T-helper 1 cell treated with Interleukin-12 subunit alpha and Interleukin-12 subunit beta and Interleukin-4 antibody, amounts not matched to agents 30 ng/mL and 1 ng/mL, for 36 hours (primary cell): ENCODE measurements around the gene HK3. TPM values are rescaled to one million over a fixed set of nuclear protein-coding genes. Genes with fewer than 3 reads are reported as not detected.

ENCODE experiments used
- intact Hi-C: fragments of 100-400 bp; cut with micrococcal nuclease; formaldehyde crosslinking; loops from one replicate; pipeline ENCODE4 v1.15.1; 2024
- total RNA-seq: library from RNA; stranded (reverse); gene quantifications from 2 replicates; pipeline ENCODE4 v1.2.3, GENCODE V29; 2022

HK3 gene
- total RNA-seq, 1 donor from 2014 or later: 1.1 TPM

- intact Hi-C loops: no loop called here
These were observed 3.9 kb upstream of the HK3 start for GRCh38 chr5:176902911-176903664.

- intact Hi-C loops: no loop called here
These were observed 3.1 kb upstream of the HK3 start for GRCh38 chr5:176902102-176902814.

- intact Hi-C loops: no loop called here
These were observed 2.3 kb upstream of the HK3 start for GRCh38 chr5:176901260-176902101.

GRCh38 chr5:176900780-176901204 is 1.6 kb upstream of the HK3 start:
- intact Hi-C loops: no loop called here

- intact Hi-C loops: no loop called here
These were observed 1.0 kb upstream of the HK3 start for GRCh38 chr5:176899946-176900779.

- intact Hi-C loops: no loop called here
These were observed 1.9 kb downstream of the HK3 start for GRCh38 chr5:176897263-176897662.

- intact Hi-C loops: no loop called here
These were observed 3.3 kb downstream of the HK3 start for GRCh38 chr5:176895831-176896230.

- intact Hi-C loops: no loop called here
These were observed 4.8 kb downstream of the HK3 start for GRCh38 chr5:176894298-176894697.

- intact Hi-C loops: no loop called here
These were observed 6.5 kb downstream of the HK3 start for GRCh38 chr5:176892663-176893062.

- intact Hi-C loops: no loop called here
These were observed 7.7 kb downstream of the HK3 start for GRCh38 chr5:176891331-176891958.

GRCh38 chr5:176890455-176891330 is 8.5 kb downstream of the HK3 start:
- intact Hi-C loops: no loop called here

GRCh38 chr5:176889321-176890280 is 9.5 kb downstream of the HK3 start:
- intact Hi-C loops: no loop called here

GRCh38 chr5:176888865-176889165 is 10.3 kb downstream of the HK3 start:
- intact Hi-C loops: no loop called here

GRCh38 chr5:176888016-176888864 is 10.9 kb downstream of the HK3 start:
- intact Hi-C loops: no loop called here

- intact Hi-C loops: no loop called here
These were observed 11.8 kb downstream of the HK3 start for GRCh38 chr5:176887252-176887849.

- intact Hi-C loops: no loop called here
These were observed 12.6 kb downstream of the HK3 start for GRCh38 chr5:176886336-176887251.
